HL-60 (cell line): Measurements from ENCODE around the gene NRAP.

Experiments
- DNase-seq, 2 experiments: peaks; one replicate each; pipeline ENCODE4 v3.0.0-alpha.2; 2010 to 2020; ENCODE audit warnings: low read depth in 1 of 2, low spot score in 1 of 2
- H3K27ac ChIP-seq: fragments of 250-450 bp; sonication (Bioruptor Pico); replicated peaks from 2 replicates; pipeline ENCODE4 v1.5.1; 2020; ENCODE audit warnings: mild to moderate bottlenecking, moderate library complexity
- H3K27me3 ChIP-seq: fragments of 250-450 bp; sonication (Bioruptor Pico); 2 replicates; pipeline ENCODE4 v1.5.1; 2021; ENCODE audit warnings: mild to moderate bottlenecking, moderate library complexity; ENCODE audit not compliant: insufficient read depth, poor library complexity, severe bottlenecking
- H3K4me3 ChIP-seq: replicated peaks from 2 replicates; pipeline ENCODE4 v1.5.1; 2011; ENCODE audit warnings: mild to moderate bottlenecking, control low read depth, low read length; ENCODE audit not compliant: insufficient read depth
- CTCF ChIP-seq: IDR thresholded peaks from one replicate; pipeline ENCODE4 v1.5.1; 2011; ENCODE audit warnings: low read length, control low read depth, inconsistent platforms; ENCODE audit not compliant: insufficient read depth
- GABPA ChIP-seq: IDR thresholded peaks from 2 replicates; pipeline ENCODE4 v1.6.1; 2012; ENCODE audit warnings: low read depth
- POLR2AphosphoS5 ChIP-seq: IDR thresholded peaks from 2 replicates; pipeline ENCODE4 v1.6.1; 2012; ENCODE audit warnings: low read depth
- REST ChIP-seq: IDR thresholded peaks from 2 replicates; pipeline ENCODE4 v1.6.1; 2012; ENCODE audit warnings: low read depth; ENCODE audit not compliant: insufficient replicate concordance
- SPI1 ChIP-seq: IDR thresholded peaks from 2 replicates; pipeline ENCODE4 v1.6.1; 2012; ENCODE audit warnings: low read depth, mild to moderate bottlenecking, borderline replicate concordance

Gene NRAP

GRCh38 chr10:113549856-113550255 is 114.0 kb downstream of the NRAP start:
- no peak for DNase-seq
- H3K4me3 ChIP-seq = no peak overlapping the region
- H3K27me3 ChIP-seq = no peaks in the 10 kb centered on the region
- H3K27ac ChIP-seq = no peak overlapping the region
- TF ChIP-seq POLR2AphosphoS5 (no peak), REST (no peak), GABPA (no peak), CTCF (no peak), SPI1 (no peak)

- TF ChIP-seq CTCF (no peak), GABPA (no peak), SPI1 (no peak), POLR2AphosphoS5 (no peak), REST (no peak)
- DNase-seq = no peak
- H3K27me3 ChIP-seq = no peaks in the 10 kb centered on the region
- no peak overlapping the region for H3K27ac ChIP-seq
- no peak overlapping the region for H3K4me3 ChIP-seq
Observed at GRCh38 chr10:113547426-113547825, 116.4 kb downstream of the NRAP start.

- DNase-seq = no peak
- Histone ChIP-seq H3K4me3 (no peak overlapping the region), H3K27ac (no peak overlapping the region), H3K27me3 (no peaks in the 10 kb centered on the region)
- TF ChIP-seq CTCF (no peak), POLR2AphosphoS5 (no peak), REST (no peak), SPI1 (no peak), GABPA (no peak)
Observed at GRCh38 chr10:113544392-113544791, 119.4 kb downstream of the NRAP start.
